Stomach (tissue), 9 donors: ENCODE results near the gene RP9. TPM values are rescaled to one million over a fixed set of nuclear protein-coding genes. Genes with fewer than 3 reads are reported as not detected.
A peak's percentile ranks its signal among the peaks of the same experiment; 100 is the strongest.

Source experiments
- DNase-seq, 2 donors: peaks; one replicate each; pipeline versions ENCODE4 v3.0.0 to v3.0.0-alpha.2; 2013 to 2019
- H3K27ac ChIP-seq, 5 donors: fragments of 200-600 bp in 4 of 5; sonication (generic) in 4 of 5; one replicate each; pipeline ENCODE4 v1.5.1; 2013 to 2019; ENCODE audit warnings: mild to moderate bottlenecking in 1 of 5, moderate library complexity in 1 of 5
- H3K27me3 ChIP-seq, 3 donors: fragments of 200-600 bp; sonication (generic); one replicate each; pipeline ENCODE4 v1.5.1; 2017 to 2019; ENCODE audit warnings: mixed run types in 1 of 3
- H3K36me3 ChIP-seq, 4 donors: fragments of 200-600 bp; sonication (generic); 1 replicate in 3 of 4; 2 replicates in 1 of 4; pipeline ENCODE4 v1.5.1; 2016 to 2019
- H3K4me1 ChIP-seq, 4 donors: fragments of 200-600 bp; sonication (generic); one replicate each; pipeline ENCODE4 v1.5.1; 2016 to 2019
- H3K4me3 ChIP-seq, 4 donors: fragments of 200-600 bp; sonication (generic) in 3 of 4; one replicate each; pipeline ENCODE4 v1.5.1; 2016 to 2019; ENCODE audit warnings: mild to moderate bottlenecking in 1 of 4
- H3K9me3 ChIP-seq, 4 donors: fragments of 200-600 bp; sonication (generic); one replicate each; pipeline ENCODE4 v1.5.1; 2016 to 2019
- CTCF ChIP-seq, 7 experiments: fragments of 450-650 bp in 4 of 7; fragments of 200-600 bp in 3 of 7; sonication (generic) in 3 of 7; IDR thresholded peaks; one replicate each; pipeline ENCODE4 v1.5.1; 2016 to 2019; ENCODE audit warnings: antibody characterized with exemption in 7 of 7, control low read depth in 2 of 7, mild to moderate bottlenecking in 1 of 7
- EP300 ChIP-seq: sonication (generic); formaldehyde crosslinking; IDR thresholded peaks from one replicate; pipeline ENCODE4 v1.6.1; 2017; ENCODE audit warnings: antibody characterized with exemption
- POLR2A ChIP-seq, 4 donors: fragments of 450-650 bp; IDR thresholded peaks; one replicate each; pipeline ENCODE4 v1.6.1; 2016; ENCODE audit warnings: antibody characterized with exemption in 4 of 4, control low read depth in 2 of 4, mild to moderate bottlenecking in 1 of 4, moderate library complexity in 1 of 4
- POLR2AphosphoS5 ChIP-seq, 3 donors: sonication (generic); formaldehyde crosslinking; IDR thresholded peaks; one replicate each; pipeline ENCODE4 v1.6.1; 2016; ENCODE audit warnings: antibody characterized with exemption in 3 of 3
- WGBS, 5 donors: extraction: QIAGEN DNeasy Blood & Tissue Kit in 3 of 5; methylation state at CpG; one replicate each; pipeline versions ENCODE4 v1.1.5 to v1.1.7; 2013 to 2018; 5-methylcytosine and 5-hydroxymethylcytosine counted together
- intact Hi-C: fragments of 100-400 bp; cut with DNase I; formaldehyde crosslinking; loops from one replicate; pipeline ENCODE4 v1.15.1; 2023; ENCODE audit warnings: low total_unique reads
- polyA plus RNA-seq, 3 donors: library from polyadenylated mRNA; stranded (reverse); fragments of 200-250 nt; gene quantifications; one replicate each; pipeline ENCODE4 v1.2.3, GENCODE V29; 2013
- total RNA-seq, 5 donors: library from RNA; depleted of rRNA; stranded (reverse); fragments of >200 nt; gene quantifications; one replicate each; pipeline versions ENCODE4 v1.1.0 to v1.2.3, GENCODE V29; 2014 to 2016
- donor health status: healthy with polysubstance abuse.
- donor health status: Bipolar disorder and iron deficiency.
- donor health status: healthy.

Gene RP9
- total and polyA plus RNA-seq, 8 donors, result 2.2 to 80.0 (median 11.1) TPM; not detected in 1

GRCh38 chr7:33137103-33137502, 27.9 kb upstream of the RP9 start:
- Histone ChIP-seq H3K9me3 (no peaks in the 10 kb centered on the region), H3K36me3 (no peaks in the 10 kb centered on the region), H3K4me1 (peaks cover 0 to 7% (median 0%) of the 10 kb centered on the region in 4 donors), H3K27me3 (no peaks in the 10 kb centered on the region), H3K27ac (no peak overlapping the region), H3K4me3 (no peak overlapping the region)
- TF ChIP-seq POLR2A (IDR thresholded peaks at IDR 0.05), result no peak
- TF ChIP-seq CTCF (IDR thresholded peaks at IDR 0.05), result no peak
- TF ChIP-seq POLR2AphosphoS5 (IDR thresholded peaks at IDR 0.05), result no peak
- no peak for TF ChIP-seq EP300
- intact Hi-C loops, result no loop called here
- WGBS, 5 donors, result 92 to 94% (median 93%) methylated on average over 14 to 15 of the region's 15 CpGs
- no peak for DNase-seq

- intact Hi-C loops, result no loop called here
Observed at GRCh38 chr7:33130184-33130583, 21.0 kb upstream of the RP9 start.

DNA sequence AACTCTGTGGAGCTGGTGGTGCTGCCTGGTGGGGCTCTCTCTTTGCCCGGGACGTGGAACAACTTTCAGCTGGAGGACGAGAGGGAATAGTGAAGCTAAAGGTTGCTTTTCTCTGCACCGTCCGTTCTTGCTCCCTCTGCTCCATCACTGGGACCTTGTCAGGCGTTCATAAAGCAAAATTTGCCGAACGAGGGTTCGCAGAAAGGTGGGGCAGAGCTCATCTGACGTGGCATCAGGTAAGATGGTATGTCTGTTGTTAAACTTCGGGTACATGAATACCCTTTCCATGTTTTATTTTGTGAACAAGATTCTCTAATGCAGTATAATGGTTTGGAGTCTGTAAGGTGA, 20.6 kb upstream of the RP9 start:
- intact Hi-C loops, result no loop called here
- 0% methylated on average over 11 of the region's 11 CpGs for WGBS, 5 donors
- peak overlapping the region; percentile 49 to 90 (median 87) for H3K27ac ChIP-seq

More at GRCh38 chr7:33130184-33130583, 21.0 kb upstream of the RP9 start:
- peak overlapping the region in 1 of 5 donors; percentile 82 for H3K27ac ChIP-seq
- peak in 1 of 2 donors; percentile 11 for DNase-seq
- H3K4me3 ChIP-seq, result peak overlapping the region; percentile 64 to 96 (median 84)
- H3K9me3 ChIP-seq, result no peaks in the 10 kb centered on the region
- H3K27me3 ChIP-seq, result no peaks in the 10 kb centered on the region
- WGBS, 5 donors, result 12 to 18% (median 16%) methylated on average over 3 of the region's 3 CpGs
- TF ChIP-seq EP300, result no peak
- no peak for TF ChIP-seq CTCF (IDR thresholded peaks at IDR 0.05)
- TF ChIP-seq POLR2AphosphoS5 (IDR thresholded peaks at IDR 0.05), result no peak
- TF ChIP-seq POLR2A (IDR thresholded peaks at IDR 0.05), result no peak
- no peaks in the 10 kb centered on the region for H3K36me3 ChIP-seq
- peaks cover 6 to 35% (median 19%) of the 10 kb centered on the region in 4 donors for H3K4me1 ChIP-seq

GRCh38 chr7:33128990-33129805, 20.0 kb upstream of the RP9 start, which contains the start of gene BBS9:
BBS9 (plus strand) TSS chr7:33129564; CDS start chr7:33146253, 16,689 bp downstream.
- peak; percentile 93 to 97 for DNase-seq
- intact Hi-C loops, result no loop called here
- Histone ChIP-seq H3K4me1 (peaks cover 6 to 35% (median 19%) of the 10 kb centered on the region in 4 donors), H3K27ac (peak within 1 kb of the TSS; percentile 82 to 95 (median 90)), H3K36me3 (no peaks in the 10 kb centered on the region), H3K9me3 (no peaks in the 10 kb centered on the region), H3K4me3 (peak within 1 kb of the TSS; percentile 64 to 96 (median 84)), H3K27me3 (no peaks in the 10 kb centered on the region)
- 0 to 1% (median 0%) methylated on average over 27 to 57 of the region's 57 CpGs for WGBS, 5 donors
- TF ChIP-seq POLR2AphosphoS5 (IDR thresholded peaks at IDR 0.05), result peak in 2 of 3 donors; percentile 39 to 85
- no peak for TF ChIP-seq POLR2A (IDR thresholded peaks at IDR 0.05)
- TF ChIP-seq CTCF (IDR thresholded peaks at IDR 0.05), result no peak
- no peak for TF ChIP-seq EP300

More for the DNA sequence above, 20.6 kb upstream of the RP9 start:
- Histone ChIP-seq H3K9me3 (no peaks in the 10 kb centered on the region), H3K27me3 (no peaks in the 10 kb centered on the region), H3K4me1 (peaks cover 6 to 35% (median 19%) of the 10 kb centered on the region in 4 donors), H3K36me3 (no peaks in the 10 kb centered on the region), H3K4me3 (peak overlapping the region; percentile 64 to 96 (median 84))
- TF ChIP-seq POLR2AphosphoS5 (IDR thresholded peaks at IDR 0.05) (no peak), CTCF (IDR thresholded peaks at IDR 0.05) (no peak), EP300 (no peak), POLR2A (IDR thresholded peaks at IDR 0.05) (no peak)
- DNase-seq, result no peak
